HepG2 (cell line): ENCODE measurements around the gene FGD2. TPM values are rescaled to one million over a fixed set of nuclear protein-coding genes. Genes with fewer than 3 reads are reported as not detected.

ENCODE experiments used
- BRD4 ChIP-seq: sonication (generic); formaldehyde crosslinking; IDR thresholded peaks from 2 replicates; pipeline ENCODE4 v1.4.0; 2020; ENCODE audit warnings: missing genetic modification reagents
- MBD4 ChIP-seq: IDR thresholded peaks from 2 replicates; pipeline ENCODE4 v1.6.1; 2012; ENCODE audit warnings: low read length, inconsistent platforms, borderline replicate concordance
- SIN3A ChIP-seq: IDR thresholded peaks from 2 replicates; pipeline ENCODE4 v1.6.1; 2011; ENCODE audit warnings: low read depth, mild to moderate bottlenecking, control low read depth, low read length, borderline replicate concordance
- SMAD9 ChIP-seq: sonication (generic); formaldehyde crosslinking; IDR thresholded peaks from 2 replicates; pipeline ENCODE4 v1.5.1; 2020; ENCODE audit warnings: mild to moderate bottlenecking, missing genetic modification reagents
- XRCC5 ChIP-seq: fragments of 200-400 bp; formaldehyde crosslinking; optimal IDR thresholded peaks from 2 replicates; pipeline ENCODE3; 2017; ENCODE audit warnings: mild to moderate bottlenecking, low read length
- ZNF136 ChIP-seq: sonication (generic); formaldehyde crosslinking; IDR thresholded peaks from 2 replicates; pipeline ENCODE4 v1.8.1; 2022; ENCODE audit warnings: low read depth, mild to moderate bottlenecking, moderate library complexity, missing genetic modification reagents
- ZNF205 ChIP-seq: IDR thresholded peaks from 2 replicates; pipeline ENCODE4 v1.6.1; 2018; ENCODE audit warnings: missing biosample characterization, missing genetic modification reagents
- ZNF260 ChIP-seq: sonication (generic); formaldehyde crosslinking; IDR thresholded peaks from 2 replicates; pipeline ENCODE4 v1.4.0; 2020; ENCODE audit warnings: missing genetic modification reagents, low read depth, mild to moderate bottlenecking, borderline replicate concordance
- ZNF564 ChIP-seq: sonication (generic); formaldehyde crosslinking; IDR thresholded peaks from 2 replicates; pipeline ENCODE4 v1.8.1; 2023; ENCODE audit warnings: mild to moderate bottlenecking, missing genetic modification reagents
- polyA plus RNA-seq, 8 experiments: library from polyadenylated mRNA; depleted of rRNA in 3 of 8; stranded (reverse) in 7 of 8; unstranded in 1 of 8; fragments of >200 nt; fragmentation: Illumina TruSeq in 4 of 8; extraction: Trizol in 4 of 8; gene quantifications; 2 replicates each; pipeline versions ENCODE4 v1.2.1 to v1.2.3, GENCODE V29; 2011 to 2016; ENCODE audit warnings: low read depth in 4 of 8, missing spikeins in 1 of 8, mixed read lengths in 1 of 8; ENCODE audit not compliant: insufficient read depth in 1 of 8
- total RNA-seq, 5 experiments: library from RNA; depleted of rRNA; stranded (reverse); fragments of >200 nt; fragmentation: Illumina TruSeq; extraction: Trizol; gene quantifications; 2 replicates each; pipeline ENCODE4 v1.2.3, GENCODE V29; 2016; ENCODE audit warnings: low read depth in 1 of 5
- TF ChIP-seq, protein P1 (sequence below): sonication (generic); formaldehyde crosslinking; IDR thresholded peaks from 2 replicates; pipeline ENCODE4 v1.8.0; 2022; ENCODE audit warnings: mild to moderate bottlenecking, missing genetic modification reagents, borderline replicate concordance
- TF ChIP-seq, protein P2 (sequence below): sonication (generic); formaldehyde crosslinking; IDR thresholded peaks from 2 replicates; pipeline ENCODE4 v1.9.0; 2021; ENCODE audit warnings: missing genetic modification reagents, borderline replicate concordance
- TF ChIP-seq, protein P3 (sequence below): sonication (generic); formaldehyde crosslinking; IDR thresholded peaks from 2 replicates; pipeline ENCODE4 v1.5.0; 2020; ENCODE audit warnings: missing genetic modification reagents
- TF ChIP-seq, protein P4 (sequence below): sonication (generic); formaldehyde crosslinking; IDR thresholded peaks from 2 replicates; pipeline ENCODE4 v1.5.1; 2020; ENCODE audit warnings: missing genetic modification reagents, mild to moderate bottlenecking, borderline replicate concordance
- TF ChIP-seq, protein P5 (sequence below): sonication (generic); formaldehyde crosslinking; IDR thresholded peaks from 2 replicates; pipeline ENCODE4 v1.4.0; 2020; ENCODE audit warnings: mild to moderate bottlenecking, missing genetic modification reagents
- TF ChIP-seq, protein P6 (sequence below): sonication (generic); formaldehyde crosslinking; IDR thresholded peaks from 2 replicates; pipeline ENCODE4 v1.8.1; 2023; ENCODE audit warnings: missing genetic modification reagents, inconsistent platforms, borderline replicate concordance
- TF ChIP-seq, protein P7 (sequence below): sonication (generic); formaldehyde crosslinking; IDR thresholded peaks from 2 replicates; pipeline ENCODE4 v1.5.1; 2020; ENCODE audit warnings: mild to moderate bottlenecking, moderate library complexity, missing genetic modification reagents

The FGD2 gene
- total and polyA plus RNA-seq, 2 of the 13 experiments (the other 11 are each of a cell fraction or from before 2014, with no cell fraction given), result not detected

DNA sequence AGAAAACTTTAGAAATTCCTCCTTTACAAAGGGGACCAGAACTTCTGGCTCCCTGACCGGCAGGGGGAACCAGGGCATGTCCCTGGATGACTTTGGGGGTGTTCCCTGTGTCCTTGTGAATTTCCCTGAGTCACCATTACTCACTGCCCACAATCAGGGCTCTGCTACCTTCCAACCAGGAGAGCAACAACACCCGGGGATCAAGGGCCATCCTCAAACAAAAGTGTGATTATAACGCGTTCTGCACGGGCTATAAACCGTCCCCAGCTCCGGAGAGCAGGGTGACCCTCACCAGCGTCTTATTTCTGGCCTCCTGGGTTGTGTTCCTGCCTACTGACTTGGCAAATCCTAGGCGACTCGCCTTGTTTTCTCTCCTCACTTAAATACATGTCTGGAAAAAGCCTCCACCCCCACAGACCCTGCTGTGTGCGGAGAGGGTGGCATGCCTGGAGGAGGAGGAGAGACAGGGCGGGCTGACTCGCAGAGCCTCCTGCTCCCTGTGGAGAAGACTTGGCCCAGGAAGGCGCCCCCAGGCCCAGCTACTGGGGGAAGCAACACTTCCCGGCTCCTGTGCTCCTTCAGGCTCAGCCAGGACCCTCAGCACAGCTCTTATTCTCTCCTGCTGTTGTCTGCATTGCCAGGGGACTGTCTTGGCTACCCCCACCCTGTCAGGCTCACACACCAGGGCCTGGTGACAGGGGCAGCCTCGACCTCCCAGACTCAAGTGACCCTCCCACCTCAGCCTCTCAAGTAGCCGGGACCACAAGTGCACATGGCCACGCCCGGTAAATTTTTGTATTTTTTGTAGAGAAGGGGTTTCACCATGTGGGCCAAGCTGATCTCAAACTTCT lies 54.1 kb downstream of the FGD2 start (continued):
- TF ChIP-seq MBD4, result no peak
- peak; percentile 55; the same call in 1 of the 2 replicates for TF ChIP-seq SIN3A
- TF ChIP-seq, protein P1, sequence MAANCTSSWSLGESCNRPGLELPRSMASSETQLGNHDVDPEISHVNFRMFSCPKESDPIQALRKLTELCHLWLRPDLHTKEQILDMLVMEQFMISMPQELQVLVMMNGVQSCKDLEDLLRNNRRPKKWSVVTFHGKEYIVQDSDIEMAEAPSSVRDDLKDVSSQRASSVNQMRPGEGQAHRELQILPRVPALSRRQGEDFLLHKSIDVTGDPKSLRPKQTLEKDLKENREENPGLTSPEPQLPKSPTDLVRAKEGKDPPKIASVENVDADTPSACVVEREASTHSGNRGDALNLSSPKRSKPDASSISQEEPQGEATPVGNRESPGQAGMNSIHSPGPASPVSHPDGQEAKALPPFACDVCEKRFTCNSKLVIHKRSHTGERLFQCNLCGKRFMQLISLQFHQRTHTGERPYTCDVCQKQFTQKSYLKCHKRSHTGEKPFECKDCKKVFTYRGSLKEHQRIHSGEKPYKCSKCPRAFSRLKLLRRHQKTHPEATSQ (CRISPR knock-in tag), result peak; percentile 63; the same call in 1 of the 2 replicates
- no peak for TF ChIP-seq ZNF260
- TF ChIP-seq, protein P2, sequence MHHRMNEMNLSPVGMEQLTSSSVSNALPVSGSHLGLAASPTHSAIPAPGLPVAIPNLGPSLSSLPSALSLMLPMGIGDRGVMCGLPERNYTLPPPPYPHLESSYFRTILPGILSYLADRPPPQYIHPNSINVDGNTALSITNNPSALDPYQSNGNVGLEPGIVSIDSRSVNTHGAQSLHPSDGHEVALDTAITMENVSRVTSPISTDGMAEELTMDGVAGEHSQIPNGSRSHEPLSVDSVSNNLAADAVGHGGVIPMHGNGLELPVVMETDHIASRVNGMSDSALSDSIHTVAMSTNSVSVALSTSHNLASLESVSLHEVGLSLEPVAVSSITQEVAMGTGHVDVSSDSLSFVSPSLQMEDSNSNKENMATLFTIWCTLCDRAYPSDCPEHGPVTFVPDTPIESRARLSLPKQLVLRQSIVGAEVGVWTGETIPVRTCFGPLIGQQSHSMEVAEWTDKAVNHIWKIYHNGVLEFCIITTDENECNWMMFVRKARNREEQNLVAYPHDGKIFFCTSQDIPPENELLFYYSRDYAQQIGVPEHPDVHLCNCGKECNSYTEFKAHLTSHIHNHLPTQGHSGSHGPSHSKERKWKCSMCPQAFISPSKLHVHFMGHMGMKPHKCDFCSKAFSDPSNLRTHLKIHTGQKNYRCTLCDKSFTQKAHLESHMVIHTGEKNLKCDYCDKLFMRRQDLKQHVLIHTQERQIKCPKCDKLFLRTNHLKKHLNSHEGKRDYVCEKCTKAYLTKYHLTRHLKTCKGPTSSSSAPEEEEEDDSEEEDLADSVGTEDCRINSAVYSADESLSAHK (CRISPR knock-in tag), result no peak
- peak; percentile 91 for TF ChIP-seq XRCC5
- TF ChIP-seq, protein P3, sequence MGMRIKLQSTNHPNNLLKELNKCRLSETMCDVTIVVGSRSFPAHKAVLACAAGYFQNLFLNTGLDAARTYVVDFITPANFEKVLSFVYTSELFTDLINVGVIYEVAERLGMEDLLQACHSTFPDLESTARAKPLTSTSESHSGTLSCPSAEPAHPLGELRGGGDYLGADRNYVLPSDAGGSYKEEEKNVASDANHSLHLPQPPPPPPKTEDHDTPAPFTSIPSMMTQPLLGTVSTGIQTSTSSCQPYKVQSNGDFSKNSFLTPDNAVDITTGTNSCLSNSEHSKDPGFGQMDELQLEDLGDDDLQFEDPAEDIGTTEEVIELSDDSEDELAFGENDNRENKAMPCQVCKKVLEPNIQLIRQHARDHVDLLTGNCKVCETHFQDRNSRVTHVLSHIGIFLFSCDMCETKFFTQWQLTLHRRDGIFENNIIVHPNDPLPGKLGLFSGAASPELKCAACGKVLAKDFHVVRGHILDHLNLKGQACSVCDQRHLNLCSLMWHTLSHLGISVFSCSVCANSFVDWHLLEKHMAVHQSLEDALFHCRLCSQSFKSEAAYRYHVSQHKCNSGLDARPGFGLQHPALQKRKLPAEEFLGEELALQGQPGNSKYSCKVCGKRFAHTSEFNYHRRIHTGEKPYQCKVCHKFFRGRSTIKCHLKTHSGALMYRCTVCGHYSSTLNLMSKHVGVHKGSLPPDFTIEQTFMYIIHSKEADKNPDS (CRISPR knock-in tag), result peak; percentile 96
- TF ChIP-seq SMAD9 (CRISPR knock-in tag), result no peak
- 0 out of 2 replicates have a peak, but pooled peaks have one; percentile 64 for TF ChIP-seq ZNF136 (CRISPR knock-in tag)
- TF ChIP-seq, protein P4, sequence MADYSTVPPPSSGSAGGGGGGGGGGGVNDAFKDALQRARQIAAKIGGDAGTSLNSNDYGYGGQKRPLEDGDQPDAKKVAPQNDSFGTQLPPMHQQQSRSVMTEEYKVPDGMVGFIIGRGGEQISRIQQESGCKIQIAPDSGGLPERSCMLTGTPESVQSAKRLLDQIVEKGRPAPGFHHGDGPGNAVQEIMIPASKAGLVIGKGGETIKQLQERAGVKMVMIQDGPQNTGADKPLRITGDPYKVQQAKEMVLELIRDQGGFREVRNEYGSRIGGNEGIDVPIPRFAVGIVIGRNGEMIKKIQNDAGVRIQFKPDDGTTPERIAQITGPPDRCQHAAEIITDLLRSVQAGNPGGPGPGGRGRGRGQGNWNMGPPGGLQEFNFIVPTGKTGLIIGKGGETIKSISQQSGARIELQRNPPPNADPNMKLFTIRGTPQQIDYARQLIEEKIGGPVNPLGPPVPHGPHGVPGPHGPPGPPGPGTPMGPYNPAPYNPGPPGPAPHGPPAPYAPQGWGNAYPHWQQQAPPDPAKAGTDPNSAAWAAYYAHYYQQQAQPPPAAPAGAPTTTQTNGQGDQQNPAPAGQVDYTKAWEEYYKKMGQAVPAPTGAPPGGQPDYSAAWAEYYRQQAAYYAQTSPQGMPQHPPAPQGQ, result no peak
- peak; percentile 55; the same call in 1 of the 2 replicates for TF ChIP-seq ZNF205
- TF ChIP-seq, protein P5, sequence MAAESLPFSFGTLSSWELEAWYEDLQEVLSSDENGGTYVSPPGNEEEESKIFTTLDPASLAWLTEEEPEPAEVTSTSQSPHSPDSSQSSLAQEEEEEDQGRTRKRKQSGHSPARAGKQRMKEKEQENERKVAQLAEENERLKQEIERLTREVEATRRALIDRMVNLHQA (CRISPR knock-in tag), result no peak
- TF ChIP-seq, protein P6, sequence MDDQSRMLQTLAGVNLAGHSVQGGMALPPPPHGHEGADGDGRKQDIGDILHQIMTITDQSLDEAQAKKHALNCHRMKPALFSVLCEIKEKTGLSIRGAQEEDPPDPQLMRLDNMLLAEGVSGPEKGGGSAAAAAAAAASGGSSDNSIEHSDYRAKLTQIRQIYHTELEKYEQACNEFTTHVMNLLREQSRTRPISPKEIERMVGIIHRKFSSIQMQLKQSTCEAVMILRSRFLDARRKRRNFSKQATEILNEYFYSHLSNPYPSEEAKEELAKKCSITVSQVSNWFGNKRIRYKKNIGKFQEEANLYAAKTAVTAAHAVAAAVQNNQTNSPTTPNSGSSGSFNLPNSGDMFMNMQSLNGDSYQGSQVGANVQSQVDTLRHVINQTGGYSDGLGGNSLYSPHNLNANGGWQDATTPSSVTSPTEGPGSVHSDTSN (CRISPR knock-in tag), result no peak
- peak; percentile 72; the same call in 1 of the 2 replicates for TF ChIP-seq BRD4
- peak; percentile 86; the same call in 1 of the 2 replicates for TF ChIP-seq ZNF564 (CRISPR knock-in tag)
- TF ChIP-seq, protein P7, sequence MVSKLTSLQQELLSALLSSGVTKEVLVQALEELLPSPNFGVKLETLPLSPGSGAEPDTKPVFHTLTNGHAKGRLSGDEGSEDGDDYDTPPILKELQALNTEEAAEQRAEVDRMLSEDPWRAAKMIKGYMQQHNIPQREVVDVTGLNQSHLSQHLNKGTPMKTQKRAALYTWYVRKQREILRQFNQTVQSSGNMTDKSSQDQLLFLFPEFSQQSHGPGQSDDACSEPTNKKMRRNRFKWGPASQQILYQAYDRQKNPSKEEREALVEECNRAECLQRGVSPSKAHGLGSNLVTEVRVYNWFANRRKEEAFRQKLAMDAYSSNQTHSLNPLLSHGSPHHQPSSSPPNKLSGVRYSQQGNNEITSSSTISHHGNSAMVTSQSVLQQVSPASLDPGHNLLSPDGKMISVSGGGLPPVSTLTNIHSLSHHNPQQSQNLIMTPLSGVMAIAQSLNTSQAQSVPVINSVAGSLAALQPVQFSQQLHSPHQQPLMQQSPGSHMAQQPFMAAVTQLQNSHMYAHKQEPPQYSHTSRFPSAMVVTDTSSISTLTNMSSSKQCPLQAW (CRISPR knock-in tag), result peak; percentile 88
